Stimulated activated CD4-positive, alpha-beta T cell treated with anti-CD3 and anti-CD28 coated beads, Interleukin-1b, Interleukin-23, amount 100 ng/mL, for 4 hours (primary cell): Measurements from ENCODE around the gene MAP7D3.
"Not testable (repeated sequence)": the region's sequence is repeated elsewhere in the genome, so short reads cannot be mapped to it uniquely, and the experiment has no call there.

Source experiments
- DNase-seq, 2 donors: peaks; one replicate each; pipeline ENCODE4 v3.0.0-alpha.2; 2020; ENCODE audit warnings: low read depth in 2 of 2

Gene MAP7D3

DNA sequence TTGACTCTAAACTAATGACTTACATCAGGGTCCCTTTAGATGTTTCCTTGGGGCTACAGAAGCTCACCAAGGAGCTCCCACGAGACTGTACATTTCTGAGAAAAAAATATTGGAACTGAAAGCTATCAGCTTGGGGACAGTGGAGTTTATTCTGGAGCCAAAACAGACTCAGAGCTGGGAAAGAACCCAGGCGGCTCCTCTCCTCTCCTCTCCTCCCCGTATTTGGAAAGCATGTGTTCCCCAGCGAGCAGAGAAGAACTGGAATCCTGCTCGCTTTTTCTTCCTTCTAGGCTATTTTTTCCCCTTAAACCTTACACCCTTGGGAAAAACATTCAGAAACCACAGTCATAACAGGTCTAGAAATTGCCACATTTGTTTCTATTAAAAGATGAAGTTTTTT is 4.3 kb upstream of the MAP7D3 start:
- DNase-seq: no peak

DNA sequence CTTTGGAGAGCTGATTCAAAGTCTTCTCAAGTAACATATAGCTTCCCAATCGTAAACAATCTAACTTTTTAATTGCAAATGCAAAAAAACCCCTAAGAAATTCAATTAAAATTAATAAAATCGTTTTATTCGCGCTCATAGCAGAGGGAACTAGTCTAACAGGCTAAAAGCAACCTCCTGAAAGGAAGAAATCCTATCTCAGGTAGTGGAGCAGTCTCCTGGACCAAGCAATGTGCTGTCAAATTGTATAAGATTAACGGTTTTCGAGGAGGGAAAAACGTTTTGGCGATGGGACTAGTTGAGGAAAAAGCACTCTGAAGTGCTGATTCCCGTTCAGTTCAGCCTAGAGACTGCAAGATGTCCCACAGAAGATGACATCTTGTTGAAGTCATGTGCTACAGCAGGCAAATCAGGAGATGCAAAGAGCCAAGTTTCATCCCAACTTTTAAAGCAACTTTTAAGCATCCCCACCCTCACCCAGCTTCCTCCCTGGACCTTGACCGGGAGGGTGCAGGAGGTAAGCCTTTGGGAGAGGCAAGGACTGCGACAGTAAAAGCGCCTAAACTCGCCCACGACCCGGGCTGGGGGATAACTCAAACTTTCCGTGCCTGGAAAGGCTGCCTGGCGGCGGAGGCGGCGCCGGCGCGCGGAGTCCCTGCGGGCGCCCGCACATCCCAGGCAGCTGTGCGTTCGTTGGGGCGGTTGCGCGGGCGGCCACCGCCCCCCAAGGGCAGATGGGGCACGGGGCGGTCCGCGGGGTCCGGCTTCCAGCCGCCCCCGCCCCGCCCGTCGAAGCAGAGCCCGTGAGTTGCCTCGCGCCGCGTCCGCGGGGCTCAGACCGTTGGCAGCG is 784 bp downstream of the MAP7D3 start:
- peak; percentile 29 to 38 for DNase-seq

DNA sequence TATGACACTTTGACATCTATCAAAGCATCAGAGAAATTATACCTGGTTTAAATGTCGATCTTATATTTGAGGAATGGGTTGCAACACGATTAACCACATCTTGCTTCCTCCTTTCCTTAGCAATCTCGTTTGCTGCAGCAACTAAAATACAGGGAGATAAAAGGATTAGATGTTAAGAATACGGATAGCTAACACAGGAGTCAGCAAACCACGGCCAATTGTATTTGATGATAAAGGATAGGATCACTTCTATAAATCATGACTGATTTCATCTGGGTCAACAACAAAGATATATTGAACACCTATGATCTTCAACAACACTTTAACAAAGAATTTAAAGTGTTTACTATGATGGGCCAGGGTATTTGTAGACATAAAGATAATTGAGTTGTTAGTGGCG is 5.0 kb downstream of the MAP7D3 start:
- DNase-seq: no peak

DNA sequence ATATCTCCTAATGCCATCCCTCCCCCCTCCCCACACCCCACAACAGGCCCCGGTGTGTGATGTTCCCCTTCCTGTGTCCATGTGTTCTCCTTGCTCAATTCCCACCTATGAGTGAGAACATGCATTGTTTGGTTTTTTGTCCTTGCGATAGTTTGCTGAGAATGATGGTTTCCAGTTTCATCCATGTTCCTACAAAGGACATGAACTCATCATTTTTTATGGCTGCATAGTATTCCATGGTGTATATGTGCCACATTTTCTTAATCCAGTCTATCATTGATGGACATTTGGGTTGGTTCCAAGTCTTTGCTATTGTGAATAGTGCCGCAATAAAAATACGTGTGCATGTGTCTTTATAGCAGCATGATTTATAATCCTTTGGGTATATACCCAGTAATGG is 13.4 kb downstream of the MAP7D3 start:
- not testable (repeated sequence) for DNase-seq

DNA sequence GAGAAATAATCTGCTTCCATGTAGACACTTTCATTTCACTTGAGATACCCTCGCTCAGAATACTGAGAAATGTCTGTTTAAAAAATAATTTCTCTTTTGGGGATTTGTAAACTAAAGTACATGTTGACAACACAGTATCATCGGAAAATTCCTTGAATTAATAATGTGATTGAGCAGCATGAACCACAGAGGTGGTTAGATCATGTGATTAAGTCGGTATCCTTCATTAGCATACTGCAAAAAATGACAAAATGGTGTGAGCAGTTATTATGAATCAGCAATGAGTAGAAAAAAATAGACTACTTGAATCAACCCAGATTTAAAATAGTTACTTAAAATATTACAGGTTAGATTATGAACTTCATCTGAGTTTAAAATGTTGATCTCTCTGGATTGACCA is 14.1 kb downstream of the MAP7D3 start:
- no peak for DNase-seq

DNA sequence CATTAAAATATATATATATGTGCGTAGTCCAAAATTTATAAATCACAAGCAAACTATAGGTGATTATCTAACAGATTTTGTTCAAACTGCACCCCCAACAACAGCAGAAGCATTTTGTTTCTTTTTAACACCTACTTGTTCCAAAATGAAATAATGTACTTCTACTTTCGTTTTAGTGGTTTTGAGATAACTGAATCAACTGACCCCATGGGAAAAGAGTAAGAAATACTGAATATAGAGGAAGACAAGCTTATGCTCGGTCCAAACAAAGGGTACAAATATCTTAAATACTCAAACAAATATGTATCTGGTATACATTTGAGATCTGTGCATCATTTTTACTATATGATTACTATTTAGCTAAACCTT is 22.4 kb downstream of the MAP7D3 start:
- DNase-seq: no peak

DNA sequence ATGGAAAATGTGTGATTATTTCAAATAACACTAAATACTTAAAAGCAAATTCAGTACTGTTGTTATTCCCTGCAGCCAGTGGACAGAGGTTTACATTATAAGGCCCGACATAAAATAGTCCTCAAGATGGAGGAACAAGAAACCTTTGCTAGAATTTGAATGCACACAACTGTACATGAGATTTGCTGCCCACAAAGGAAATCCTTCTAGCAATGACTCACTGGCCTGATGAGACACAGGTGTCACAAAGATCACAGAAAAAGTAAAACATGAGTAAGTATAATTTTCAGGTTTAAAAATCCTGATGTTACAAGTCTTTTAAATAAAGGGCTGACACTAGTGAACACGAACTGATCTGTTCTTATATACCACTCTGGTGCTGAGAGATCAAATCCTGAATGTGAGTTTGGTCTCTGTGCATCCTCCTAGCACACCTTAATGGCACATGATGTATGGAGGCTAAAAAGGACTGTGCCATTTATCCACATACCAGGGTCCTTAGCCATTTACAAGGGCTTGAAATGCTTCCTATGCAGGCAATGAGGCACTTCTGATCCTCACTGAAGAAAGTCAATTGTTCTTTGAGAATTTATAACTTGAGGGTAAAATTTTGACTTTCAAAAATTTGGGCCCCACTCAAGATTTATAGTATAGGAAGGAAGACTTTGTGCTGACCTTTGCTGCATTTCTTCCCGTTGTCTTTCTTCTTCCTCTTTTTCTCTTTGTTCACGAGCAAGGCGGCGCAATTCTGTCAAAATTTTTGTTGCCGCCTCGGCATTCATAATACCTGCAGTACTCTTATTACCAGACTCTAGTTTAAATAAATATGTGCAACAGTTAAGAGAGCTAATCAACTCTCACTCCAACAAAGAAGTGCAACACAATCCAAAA is 23.0 kb downstream of the MAP7D3 start:
- no peak for DNase-seq

DNA sequence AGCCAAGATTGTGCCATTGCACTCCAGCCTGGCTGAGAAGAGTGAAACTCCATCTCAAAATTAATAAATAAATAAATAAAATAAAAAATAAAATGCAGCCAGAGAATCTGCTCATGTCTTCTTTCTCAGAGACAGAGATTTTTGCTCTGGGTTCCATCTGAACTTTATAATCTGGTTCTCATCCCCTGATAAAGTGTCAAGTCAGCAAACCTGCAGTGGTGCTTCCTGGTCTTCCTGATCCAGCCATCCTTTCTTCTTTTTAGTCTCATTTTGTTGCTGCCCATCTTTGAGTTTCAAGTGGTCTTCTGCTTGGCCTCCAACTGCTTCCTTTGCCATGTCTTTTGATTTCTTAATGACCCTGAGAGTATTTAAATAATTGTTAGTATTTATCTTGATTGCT is 24.1 kb downstream of the MAP7D3 start:
- DNase-seq: no peak

DNA sequence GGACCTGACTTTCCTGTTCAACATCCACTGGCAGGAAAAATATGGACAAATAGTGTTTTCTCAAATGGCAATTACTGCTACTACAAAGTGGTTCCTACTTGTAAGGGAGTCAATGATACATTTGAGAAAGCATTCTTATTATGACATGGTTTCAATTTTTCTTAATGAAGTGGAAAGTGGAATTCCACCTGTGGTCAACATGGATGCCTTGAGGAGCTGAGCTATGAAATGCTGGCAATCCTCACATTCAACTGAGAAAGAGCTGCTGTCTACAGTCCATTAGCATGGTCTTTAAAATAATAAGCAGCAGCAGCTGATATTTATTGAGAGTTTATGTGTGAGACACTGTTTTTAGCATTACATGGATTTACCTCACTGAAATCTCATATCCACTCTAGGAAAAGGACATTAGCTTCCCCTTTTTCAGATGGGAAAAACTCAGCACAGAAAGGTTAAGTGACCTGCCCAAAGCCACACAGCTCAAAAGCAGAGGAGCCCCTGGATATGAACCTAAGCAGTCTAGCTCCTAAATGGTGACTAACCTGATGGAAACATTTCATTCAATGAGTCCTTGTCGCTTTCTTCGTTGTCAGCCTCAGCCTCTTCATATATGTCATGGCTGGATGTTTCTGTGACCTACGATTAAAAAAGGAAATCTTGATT is 29.2 kb downstream of the MAP7D3 start:
- no peak for DNase-seq

DNA sequence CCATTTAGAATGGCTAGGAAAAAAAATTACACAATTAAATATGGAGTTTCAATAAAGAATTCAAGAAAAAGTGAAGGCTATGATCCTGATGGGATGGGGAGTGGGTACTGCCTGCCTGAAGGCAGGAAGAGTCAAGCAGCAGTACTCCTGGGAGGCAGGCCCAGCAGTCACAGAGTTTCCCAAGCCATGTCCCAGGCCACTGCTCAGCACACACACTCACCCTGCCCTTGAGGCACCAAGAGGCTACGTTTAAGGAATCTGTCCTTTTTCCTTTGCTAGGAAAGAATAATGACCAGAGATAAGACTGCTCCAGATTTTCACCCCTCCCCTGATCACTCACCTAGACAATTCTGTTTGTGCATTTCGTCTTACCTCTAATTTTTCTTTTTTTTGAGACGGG is 30.2 kb downstream of the MAP7D3 start:
- no peak for DNase-seq

DNA sequence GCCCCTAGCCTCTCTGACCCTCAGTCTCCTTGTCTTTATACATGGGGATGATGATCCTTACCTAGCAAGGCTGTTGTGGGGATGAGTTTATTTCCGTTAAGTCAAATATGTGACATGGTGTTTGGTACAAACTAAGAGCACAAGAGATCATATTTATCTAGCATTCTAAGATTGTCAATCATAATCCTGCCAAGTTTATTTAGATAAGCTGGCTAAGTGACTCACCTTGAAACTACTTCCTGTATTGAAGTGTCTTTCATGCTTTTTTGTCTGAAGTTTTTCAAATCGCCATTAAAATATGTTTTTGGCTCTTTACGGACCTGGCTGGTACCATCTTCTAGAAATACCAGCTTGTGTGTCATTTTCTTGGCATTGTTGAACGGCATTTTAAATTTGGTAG is 30.7 kb downstream of the MAP7D3 start:
- DNase-seq: no peak

DNA sequence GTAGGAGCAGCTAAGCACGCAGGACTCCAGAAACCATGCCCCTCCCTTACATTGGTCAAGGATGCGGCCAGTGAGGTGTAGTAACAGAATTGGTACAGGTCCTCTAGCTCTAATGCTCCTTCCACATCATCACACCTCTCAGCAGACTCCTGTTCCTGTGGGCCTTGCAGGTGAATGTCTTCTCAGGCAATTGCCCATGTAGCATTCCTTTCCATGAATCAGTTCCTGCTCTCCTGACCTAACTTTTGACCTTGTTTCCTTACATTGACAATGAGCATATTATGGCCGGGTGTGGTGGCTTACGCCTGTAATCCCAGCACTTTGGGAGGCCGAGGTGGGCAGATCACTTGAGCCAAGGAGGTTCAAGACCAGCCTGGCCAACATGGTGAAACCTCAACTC is 31.3 kb downstream of the MAP7D3 start:
- no peak for DNase-seq

DNA sequence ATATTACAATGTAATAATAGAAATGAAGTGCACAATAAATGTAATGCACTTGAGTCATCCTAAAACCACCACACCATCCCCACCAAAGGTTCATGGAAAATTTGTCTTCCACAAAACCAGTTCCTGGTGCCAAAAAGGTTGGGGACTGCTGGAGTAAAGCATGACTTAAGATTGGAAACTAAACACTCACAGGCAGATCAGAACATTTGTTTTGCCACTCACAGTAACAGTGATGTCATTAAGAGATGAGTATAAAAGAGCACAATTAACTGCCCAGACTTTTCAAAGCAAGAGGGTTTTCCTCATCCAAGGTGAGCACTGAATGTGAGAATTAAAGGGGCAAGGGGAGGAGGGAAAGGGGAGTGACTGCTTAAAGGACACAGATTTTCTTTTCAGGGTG is 35.6 kb downstream of the MAP7D3 start:
- no peak for DNase-seq

DNA sequence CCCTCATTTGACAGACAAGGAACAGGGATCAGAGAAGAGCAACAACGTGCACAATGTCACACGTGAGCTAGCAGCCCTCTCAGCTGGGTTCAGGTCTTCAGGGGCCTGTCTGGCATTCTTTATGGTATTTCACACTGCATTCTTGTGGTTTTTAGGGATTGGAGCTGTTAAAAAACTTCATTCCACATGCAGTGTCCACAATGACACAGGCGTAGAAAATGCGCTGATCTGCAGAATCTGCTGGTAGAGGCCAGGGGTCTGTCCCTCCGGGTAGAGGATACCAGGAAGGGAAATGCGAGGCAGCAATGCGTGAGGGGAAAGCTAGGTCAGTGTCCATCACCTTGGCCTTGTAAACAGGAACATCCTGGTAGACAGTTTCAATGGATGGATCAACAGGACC is 36.6 kb downstream of the MAP7D3 start:
- DNase-seq: no peak

DNA sequence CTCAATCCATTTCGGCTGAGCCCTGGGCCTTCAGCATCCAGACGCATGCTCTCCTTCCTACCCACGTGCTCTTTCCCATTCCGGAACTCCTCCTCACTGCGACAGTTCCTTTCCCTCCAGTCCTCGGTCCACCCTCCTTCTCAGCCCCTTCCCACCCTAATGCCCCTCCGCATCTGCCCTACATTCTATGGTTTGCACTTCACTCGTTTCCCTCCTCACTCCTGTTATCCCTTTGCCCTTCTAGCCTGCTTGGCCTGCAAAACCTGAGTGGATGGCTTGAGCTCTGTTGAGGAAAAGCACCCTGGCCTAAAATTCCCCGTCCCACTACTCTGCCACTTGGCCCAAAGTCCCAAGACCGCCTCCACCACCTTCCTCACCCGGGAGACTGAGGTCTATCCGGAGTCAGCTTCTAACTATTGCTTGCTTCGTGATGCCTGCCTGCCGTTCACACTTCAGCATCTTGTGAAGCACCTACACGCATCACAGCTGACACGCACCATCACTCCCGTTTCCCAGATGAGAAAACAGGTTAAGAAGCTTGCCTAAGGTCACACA is 38.6 kb downstream of the MAP7D3 start:
- DNase-seq: no peak

DNA sequence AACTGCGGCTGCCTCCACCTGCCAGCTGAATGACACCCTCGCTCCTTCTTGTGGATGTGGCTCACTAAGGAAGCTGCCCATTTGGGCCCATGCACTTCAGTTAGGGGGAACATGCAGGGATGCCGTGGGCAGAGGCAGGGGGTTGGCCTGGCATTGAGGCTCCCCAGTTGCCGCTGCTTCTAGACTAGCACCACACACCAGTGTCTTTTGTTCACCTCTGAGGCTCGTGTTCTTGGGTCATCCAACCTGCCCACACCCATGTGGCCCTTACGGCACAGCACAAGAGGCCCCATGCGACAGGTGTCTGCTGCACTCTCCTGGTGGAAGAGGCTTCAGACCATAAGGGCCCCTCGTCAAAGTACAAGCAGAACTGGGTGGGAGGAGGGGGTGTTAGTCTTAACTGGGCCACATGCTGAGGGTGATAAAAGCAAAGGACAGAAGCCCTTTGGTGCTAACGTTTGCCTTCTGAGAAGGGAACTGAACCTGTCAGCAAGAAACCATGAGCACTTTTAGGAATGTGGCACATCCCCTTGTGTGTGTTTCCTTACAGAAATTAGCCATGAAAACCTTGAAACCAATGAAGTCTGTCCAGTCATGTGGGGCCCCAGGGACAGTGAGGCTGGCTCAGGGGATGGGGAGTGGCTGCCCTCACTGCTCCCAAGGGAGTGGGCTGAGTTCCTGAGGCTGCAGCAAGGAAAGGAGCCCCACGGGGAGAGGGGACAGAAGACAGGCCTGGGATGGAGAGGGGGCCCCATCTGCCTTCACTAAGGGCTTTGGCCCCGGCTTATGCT is 39.2 kb downstream of the MAP7D3 start:
- no peak for DNase-seq

DNA sequence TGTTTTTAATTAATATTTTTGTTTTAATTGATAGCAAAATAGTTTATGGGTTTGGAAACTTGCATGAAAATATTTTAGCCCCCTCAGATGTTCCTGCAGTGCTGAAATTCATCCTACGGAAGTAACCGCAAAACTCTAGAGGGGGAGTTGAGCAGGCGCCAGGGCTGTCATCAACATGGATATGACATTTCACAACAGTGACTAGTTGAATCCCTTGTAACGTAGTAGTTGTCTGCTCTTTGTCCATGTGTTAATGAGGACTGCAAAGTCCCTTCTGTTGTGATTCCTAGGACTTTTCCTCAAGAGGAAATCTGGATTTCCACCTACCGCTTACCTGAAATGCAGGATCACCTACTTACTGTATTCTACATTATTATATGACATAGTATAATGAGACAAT is 40.4 kb downstream of the MAP7D3 start:
- no peak for DNase-seq

DNA sequence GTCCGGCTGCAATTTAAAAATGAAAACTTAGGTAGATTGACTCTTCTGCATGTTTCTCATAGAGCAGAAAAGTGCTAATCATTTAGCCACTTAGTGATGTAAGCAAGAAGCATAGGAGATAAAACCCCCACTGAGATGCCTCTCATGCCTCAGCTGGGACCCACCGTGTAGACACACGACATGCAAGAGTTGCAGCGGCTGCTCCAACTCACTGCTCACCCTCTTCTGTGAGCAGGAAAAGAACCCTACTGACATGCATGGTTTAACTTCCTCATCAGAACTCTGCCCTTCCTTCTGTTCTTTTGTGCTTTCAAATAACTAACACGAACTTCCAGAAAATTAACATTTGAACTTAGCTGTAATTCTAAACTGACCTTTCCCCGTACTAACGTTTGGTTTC is 41.0 kb downstream of the MAP7D3 start:
- no peak for DNase-seq

DNA sequence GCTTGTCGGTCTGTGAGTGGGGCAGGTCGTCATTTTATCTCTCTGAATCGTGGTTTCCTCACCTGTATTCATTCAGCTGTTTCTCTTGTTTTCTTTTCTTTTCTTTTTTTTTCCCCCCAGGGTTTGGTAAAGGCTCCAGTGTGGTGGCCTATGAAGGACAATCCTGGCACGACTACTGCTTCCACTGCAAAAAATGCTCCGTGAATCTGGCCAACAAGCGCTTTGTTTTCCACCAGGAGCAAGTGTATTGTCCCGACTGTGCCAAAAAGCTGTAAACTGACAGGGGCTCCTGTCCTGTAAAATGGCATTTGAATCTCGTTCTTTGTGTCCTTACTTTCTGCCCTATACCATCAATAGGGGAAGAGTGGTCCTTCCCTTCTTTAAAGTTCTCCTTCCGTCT is 41.4 kb downstream of the MAP7D3 start:
- no peak for DNase-seq

DNA sequence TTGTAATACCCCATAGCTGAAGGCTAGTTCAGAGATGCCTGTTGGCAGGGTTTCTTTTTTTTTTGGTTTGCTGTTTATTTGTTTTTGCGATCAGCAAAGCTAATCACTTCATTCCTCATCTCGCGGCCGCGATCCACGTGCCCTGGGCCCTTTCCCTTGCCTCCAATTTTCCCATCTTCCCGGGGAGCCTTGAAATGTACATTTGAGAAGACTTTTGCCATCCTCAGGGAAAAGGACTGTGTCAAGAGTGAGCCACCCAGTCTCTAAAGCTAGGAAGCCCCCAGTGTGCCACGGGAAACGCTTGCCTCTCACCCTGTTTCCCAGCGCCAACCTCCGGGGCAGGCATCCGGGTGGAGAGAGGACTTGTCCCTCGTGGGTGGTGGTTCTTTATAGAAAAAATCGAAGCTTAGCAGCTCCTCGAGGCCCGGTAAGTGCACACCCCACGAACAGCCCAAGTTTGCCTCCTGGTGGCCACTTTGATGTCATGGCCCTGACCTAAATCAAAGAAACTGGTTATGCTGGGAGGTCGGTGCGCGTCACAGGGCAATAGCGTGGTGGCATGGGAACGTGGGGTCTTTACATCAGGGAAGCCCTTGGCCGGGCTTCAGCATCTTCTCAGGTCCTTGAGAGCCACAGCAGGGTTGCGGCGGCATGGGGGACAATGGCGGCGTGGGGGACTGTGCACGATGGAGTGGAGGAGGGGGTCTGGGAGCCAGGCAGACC is 42.0 kb downstream of the MAP7D3 start:
- DNase-seq: peak in 1 of 2 donors; percentile 9

DNA sequence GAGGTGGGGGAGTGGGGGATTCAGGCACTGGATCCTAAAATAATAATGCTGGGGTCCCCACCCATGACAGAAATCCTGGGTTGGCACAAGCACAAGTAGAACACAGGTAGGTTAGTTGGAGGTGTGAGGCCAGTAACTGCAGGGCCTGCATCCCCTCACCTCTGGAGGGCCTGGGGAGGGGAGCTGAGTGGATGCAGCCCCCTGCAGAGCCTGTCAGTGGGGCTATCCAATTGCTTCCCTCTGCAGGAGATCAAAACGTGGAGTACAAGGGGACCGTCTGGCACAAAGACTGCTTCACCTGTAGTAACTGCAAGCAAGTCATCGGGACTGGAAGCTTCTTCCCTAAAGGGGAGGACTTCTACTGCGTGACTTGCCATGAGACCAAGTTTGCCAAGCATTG is 43.7 kb downstream of the MAP7D3 start:
- DNase-seq: no peak
